HepG2 (cell line): Measurements from ENCODE around the gene RGS6. TPM values are rescaled to one million over a fixed set of nuclear protein-coding genes. Genes with fewer than 3 reads are reported as not detected.

Source experiments
- ATAC-seq: fragments of 200-7000 bp; cut with Tn5 transposase; 3 replicates; pipeline ENCODE4 v1.9.1; 2020; ENCODE audit warnings: mild to moderate bottlenecking, moderate library complexity
- BruUV-seq: library from RNA; stranded (reverse); fragments of 400-500 nt; replicated peaks from 2 replicates; lab custom pipeline; 2021; lab: Mats Ljungman, UMichigan
- CTCF ChIA-PET: fragments of 300-600 bp; formaldehyde crosslinking; extraction: SDS; loops from one replicate; lab custom pipeline; 2021; ENCODE audit warnings: low total read pairs, inconsistent platforms, low intra/inter-chr PET ratio; lab: Yijun Ruan, JAX
- POLR2A ChIA-PET: fragments of 350-600 bp; sonication (Branson Sonifier 250); formaldehyde crosslinking; loops from one replicate; lab custom pipeline; 2020; ENCODE audit warnings: antibody characterized with exemption, inconsistent platforms; lab: Yijun Ruan, JAX
- DNase-seq: peaks from one replicate; pipeline ENCODE4 v3.0.0-alpha.2; 2015; ENCODE audit warnings: low spot score
- FAIRE-seq: peaks from 3 replicates; lab custom pipeline; 2011; peaks lifted over from hg19 to GRCh38; lab: Jason Lieb, UNC
- H2AFZ ChIP-seq: one replicate; pipeline ENCODE4 v1.6.1; 2011; ENCODE audit warnings: low read length, inconsistent platforms
- H3K27ac ChIP-seq: fragments of 300-600 bp; 3 replicates; pipeline ENCODE4 v1.8.0; 2011; ENCODE audit warnings: mixed run types, mild to moderate bottlenecking, mixed read lengths, low read length, inconsistent platforms; ENCODE audit not compliant: insufficient read depth; ENCODE audit errors: extremely low read length
- H3K27me3 ChIP-seq, 2 experiments: fragments of 200-600 bp in 1 of 2; 2 replicates in 1 of 2; 3 replicates in 1 of 2; pipeline versions ENCODE4 v1.6.0 to v1.8.0; 2011; ENCODE audit warnings: low read length in 2 of 2, mild to moderate bottlenecking in 2 of 2, moderate library complexity in 2 of 2, inconsistent platforms in 1 of 2; ENCODE audit not compliant: insufficient read depth in 2 of 2, control insufficient read depth in 1 of 2
- H3K36me3 ChIP-seq, 2 experiments: fragments of 200-600 bp in 1 of 2; replicated peaks in 1 of 2; 2 replicates in 1 of 2; 3 replicates in 1 of 2; pipeline versions ENCODE4 v1.5.1 to v1.8.0; 2011; ENCODE audit warnings: low read length in 2 of 2, inconsistent platforms in 1 of 2; ENCODE audit not compliant: insufficient read depth in 2 of 2, control insufficient read depth in 1 of 2
- H3K4me1 ChIP-seq: 2 replicates; pipeline ENCODE4 v1.5.1; 2012; ENCODE audit warnings: low read length, inconsistent platforms; ENCODE audit not compliant: insufficient read depth
- H3K4me2 ChIP-seq: 2 replicates; pipeline ENCODE4 v1.6.0; 2011; ENCODE audit warnings: low read depth, low read length, inconsistent platforms
- H3K4me3 ChIP-seq, 3 experiments: fragments of 200-600 bp in 1 of 3; sonication (generic), shearing (Covaris generic) in 1 of 3; replicated peaks in 1 of 3; 2 replicates each; pipeline ENCODE4 v1.5.1; 2011 to 2016; ENCODE audit warnings: low read length in 3 of 3, inconsistent platforms in 2 of 3, low read depth in 2 of 3, mild to moderate bottlenecking in 2 of 3, control low read depth in 1 of 3, mixed read lengths in 1 of 3; ENCODE audit not compliant: insufficient read depth in 1 of 3
- H3K79me2 ChIP-seq: one replicate; pipeline ENCODE4 v1.6.1; 2011; ENCODE audit warnings: low read length, inconsistent platforms; ENCODE audit not compliant: insufficient read depth
- H3K9ac ChIP-seq: 2 replicates; pipeline ENCODE4 v1.6.0; 2011; ENCODE audit warnings: mild to moderate bottlenecking, low read depth, low read length, inconsistent platforms; ENCODE audit not compliant: insufficient read depth
- H3K9me3 ChIP-seq: 2 replicates; pipeline ENCODE4 v1.5.1; 2012; ENCODE audit warnings: mild to moderate bottlenecking, low read length
- H4K20me1 ChIP-seq: 2 replicates; pipeline ENCODE4 v1.6.0; 2011; ENCODE audit warnings: inconsistent platforms, mild to moderate bottlenecking, low read length, moderate library complexity; ENCODE audit not compliant: insufficient read depth
- MAFF ChIP-seq: IDR thresholded peaks from 2 replicates; pipeline ENCODE4 v1.6.1; 2011; ENCODE audit warnings: low read depth, low read length, improper control_type of control experiment
- MAFK ChIP-seq, 2 experiments: IDR thresholded peaks in 1 of 2; conservative IDR thresholded peaks in 1 of 2; 2 replicates each; pipeline ENCODE4 v1.6.1; 2011; ENCODE audit warnings: improper control_type of control experiment in 2 of 2, low read length in 2 of 2
- ZSCAN12 ChIP-seq: sonication (generic); formaldehyde crosslinking; IDR thresholded peaks from 2 replicates; pipeline ENCODE4 v1.9.0; 2021; ENCODE audit warnings: mild to moderate bottlenecking, missing genetic modification reagents
- WGBS: methylation state at CpG from one replicate; pipeline ENCODE4 v1.1.6; 2017; ENCODE audit warnings: low lambda C conversion rate; 5-methylcytosine and 5-hydroxymethylcytosine counted together
- in situ Hi-C: cut with HindIII; loops from 2 replicates; pipeline ENCODE4 v1.10.0; 2017; ENCODE audit warnings: low pct_unique_long_range_greater_than_20kb; ENCODE audit not compliant: extremely low pct_ligation_motif_present
- intact Hi-C: fragments of 100-400 bp; cut with micrococcal nuclease; formaldehyde crosslinking; loops from one replicate; pipeline ENCODE4 v1.10.0; 2022; ENCODE audit not compliant: unreplicated experiment
- polyA plus RNA-seq, 8 experiments: library from polyadenylated mRNA; depleted of rRNA in 3 of 8; stranded (reverse) in 7 of 8; unstranded in 1 of 8; fragments of >200 nt; fragmentation: Illumina TruSeq in 4 of 8; extraction: Trizol in 4 of 8; gene quantifications; 2 replicates each; pipeline versions ENCODE4 v1.2.1 to v1.2.3, GENCODE V29; 2011 to 2016; ENCODE audit warnings: low read depth in 4 of 8, missing spikeins in 1 of 8, mixed read lengths in 1 of 8; ENCODE audit not compliant: insufficient read depth in 1 of 8
- total RNA-seq, 5 experiments: library from RNA; depleted of rRNA; stranded (reverse); fragments of >200 nt; fragmentation: Illumina TruSeq; extraction: Trizol; gene quantifications; 2 replicates each; pipeline ENCODE4 v1.2.3, GENCODE V29; 2016; ENCODE audit warnings: low read depth in 1 of 5
- TF ChIP-seq, protein P1 (sequence below): sonication (generic); formaldehyde crosslinking; IDR thresholded peaks from 2 replicates; pipeline ENCODE4 v1.4.0; 2020; ENCODE audit warnings: mild to moderate bottlenecking, low read depth, missing genetic modification reagents
- TF ChIP-seq, protein P2 (sequence below): IDR thresholded peaks from 2 replicates; pipeline ENCODE4 v1.6.1; 2012; ENCODE audit warnings: low read depth, low read length, improper control_type of control experiment

The RGS6 gene
- total and polyA plus RNA-seq, 2 of the 13 experiments (the other 11 are each of a cell fraction or from before 2014, with no cell fraction given): not detected

DNA sequence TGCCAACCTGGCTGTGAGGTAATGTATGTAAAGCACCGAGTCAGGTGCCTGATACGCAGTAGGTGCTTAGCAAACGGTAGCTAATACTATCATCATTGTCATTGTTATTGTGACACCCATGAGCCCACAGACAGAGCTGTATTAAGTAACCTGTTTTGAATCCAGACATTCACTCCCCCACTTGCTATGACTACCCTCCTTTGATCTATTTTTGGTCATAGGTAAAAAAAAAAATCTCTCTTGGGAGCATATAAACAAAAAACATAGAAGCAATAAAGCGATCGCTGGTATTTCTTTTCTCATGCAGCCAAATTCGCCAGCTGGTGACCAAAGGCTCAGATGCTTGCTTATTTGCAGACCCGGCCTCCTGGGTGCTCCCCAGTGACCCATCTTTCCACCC lies 631.4 kb downstream of the RGS6 start (continued):
- TF ChIP-seq, protein P1, sequence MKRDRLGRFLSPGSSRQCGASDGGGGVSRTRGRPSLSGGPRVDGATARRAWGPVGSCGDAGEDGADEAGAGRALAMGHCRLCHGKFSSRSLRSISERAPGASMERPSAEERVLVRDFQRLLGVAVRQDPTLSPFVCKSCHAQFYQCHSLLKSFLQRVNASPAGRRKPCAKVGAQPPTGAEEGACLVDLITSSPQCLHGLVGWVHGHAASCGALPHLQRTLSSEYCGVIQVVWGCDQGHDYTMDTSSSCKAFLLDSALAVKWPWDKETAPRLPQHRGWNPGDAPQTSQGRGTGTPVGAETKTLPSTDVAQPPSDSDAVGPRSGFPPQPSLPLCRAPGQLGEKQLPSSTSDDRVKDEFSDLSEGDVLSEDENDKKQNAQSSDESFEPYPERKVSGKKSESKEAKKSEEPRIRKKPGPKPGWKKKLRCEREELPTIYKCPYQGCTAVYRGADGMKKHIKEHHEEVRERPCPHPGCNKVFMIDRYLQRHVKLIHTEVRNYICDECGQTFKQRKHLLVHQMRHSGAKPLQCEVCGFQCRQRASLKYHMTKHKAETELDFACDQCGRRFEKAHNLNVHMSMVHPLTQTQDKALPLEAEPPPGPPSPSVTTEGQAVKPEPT: no peak
- TF ChIP-seq, protein P2, sequence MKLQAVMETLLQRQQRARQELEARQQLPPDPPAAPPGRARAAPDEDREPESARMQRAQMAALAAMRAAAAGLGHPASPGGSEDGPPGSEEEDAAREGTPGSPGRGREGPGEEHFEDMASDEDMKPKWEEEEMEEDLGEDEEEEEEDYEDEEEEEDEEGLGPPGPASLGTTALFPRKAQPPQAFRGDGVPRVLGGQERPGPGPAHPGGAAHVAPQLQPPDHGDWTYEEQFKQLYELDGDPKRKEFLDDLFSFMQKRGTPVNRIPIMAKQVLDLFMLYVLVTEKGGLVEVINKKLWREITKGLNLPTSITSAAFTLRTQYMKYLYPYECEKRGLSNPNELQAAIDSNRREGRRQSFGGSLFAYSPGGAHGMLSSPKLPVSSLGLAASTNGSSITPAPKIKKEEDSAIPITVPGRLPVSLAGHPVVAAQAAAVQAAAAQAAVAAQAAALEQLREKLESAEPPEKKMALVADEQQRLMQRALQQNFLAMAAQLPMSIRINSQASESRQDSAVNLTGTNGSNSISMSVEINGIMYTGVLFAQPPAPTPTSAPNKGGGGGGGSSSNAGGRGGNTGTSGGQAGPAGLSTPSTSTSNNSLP: no peak

DNA sequence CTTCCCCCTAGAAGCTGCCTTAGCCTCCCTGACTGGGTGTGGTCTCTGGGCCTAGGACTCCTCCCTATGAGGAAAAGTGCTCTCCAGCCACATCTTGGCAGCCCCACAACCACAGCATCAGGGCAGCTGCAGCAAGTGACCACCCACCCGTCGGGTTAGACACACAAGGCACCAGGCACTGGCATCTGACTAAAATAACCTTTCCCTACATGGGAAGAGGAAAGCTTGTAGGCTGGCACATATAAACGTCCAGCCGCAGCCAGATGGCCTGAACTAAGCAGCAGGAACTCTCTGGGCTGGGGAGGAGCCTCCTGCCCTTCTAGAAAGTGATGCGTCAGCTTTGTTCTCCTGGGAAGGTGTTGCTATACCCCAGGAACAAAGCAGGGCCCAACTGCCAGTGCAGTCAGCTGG lies 632.9 kb downstream of the RGS6 start:
- Histone ChIP-seq H3K9me3 (no peaks in the 10 kb centered on the region), H3K27ac (no peak overlapping the region), H3K79me2 (no peaks in the 10 kb centered on the region), H3K36me3 (no peaks in the 10 kb centered on the region), H3K27me3 (peaks cover 5 to 30% of the 10 kb centered on the region in 2 experiments; a peak in 4 of 5 replicates), H3K4me1 (no peaks in the 10 kb centered on the region), H3K4me2 (no peak overlapping the region), H3K4me3 (no peak overlapping the region), H2AFZ (no peak overlapping the region), H4K20me1 (no peaks in the 10 kb centered on the region), H3K9ac (no peak overlapping the region)
- ChIA-PET POLR2A (no interaction called here), CTCF (no interaction called here)
- in situ Hi-C loops: no loop called here
- ATAC-seq: no peak
- no peak for DNase-seq
- intact Hi-C loops: no loop called here
- no peak for FAIRE-seq
- BruUV-seq: no TSS peak
- 60% methylated on average over 2 of the region's 5 CpGs for WGBS
- 0 out of 4 replicates have a peak, but pooled peaks of 1 of the 2 experiments have one; percentile 13 for TF ChIP-seq MAFK (conservative IDR thresholded peaks at IDR 0.05 in 1 of 2, IDR thresholded peaks at IDR 0.05 in 1 of 2; ENCODE audit: low read length in 2 of 2)
- no peak for TF ChIP-seq ZSCAN12
- TF ChIP-seq MAFF: 0 out of 2 replicates have a peak, but pooled peaks have one; percentile 8
